Measurements from ENCODE around the gene ZDHHC7. TPM values are rescaled to one million over a fixed set of nuclear protein-coding genes. Genes with fewer than 3 reads are reported as not detected.
A peak's percentile ranks its signal among the peaks of the same experiment; 100 is the strongest.

Gene ZDHHC7
- total RNA-seq, 1 experiment from 2014 or later: 39.1 TPM

DNA sequence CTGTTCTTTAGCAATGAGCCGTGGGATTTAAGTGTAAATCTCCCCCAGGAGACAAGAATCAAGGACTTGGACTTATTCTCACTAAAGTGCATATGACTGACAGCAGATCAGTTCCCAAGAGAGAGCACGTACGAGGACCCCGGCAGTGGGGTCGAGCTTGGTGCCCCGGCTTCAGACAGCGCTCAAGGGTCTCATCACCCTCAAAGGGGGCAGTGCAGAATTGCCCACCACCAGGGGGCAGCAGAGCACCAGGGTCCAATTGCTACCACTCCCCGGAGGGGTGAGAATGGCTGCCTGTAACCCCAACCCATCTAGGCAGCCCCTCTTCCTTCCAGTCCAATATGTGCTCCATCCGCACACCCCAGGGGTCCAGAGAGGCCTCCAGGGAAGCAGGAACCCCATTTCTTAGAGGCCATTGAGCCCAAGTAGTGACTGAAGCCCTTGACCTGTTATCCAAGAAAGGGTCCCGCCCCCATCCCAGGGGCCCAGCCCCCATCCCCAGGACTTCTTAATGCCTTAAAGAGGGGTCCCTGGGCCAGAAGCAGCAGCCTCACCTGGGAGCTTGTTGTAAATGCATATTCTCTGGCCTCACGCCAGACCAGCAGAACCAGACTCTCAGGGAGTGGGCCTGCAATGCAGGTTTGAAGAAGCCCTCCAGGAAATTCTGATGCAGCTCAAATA lies 86.1 kb downstream of the ZDHHC7 start:
- Histone ChIP-seq H3K9ac (ENCODE audit: extremely low read depth, insufficient read length, low read length) (no peak overlapping the region), H2AFZ (ENCODE audit: low read length) (no peak overlapping the region), H4K91ac (ENCODE audit: insufficient read length, low read depth, low read length) (no peak overlapping the region), H2BK15ac (ENCODE audit: low read depth, low read length) (no peak overlapping the region), H3K79me2 (ENCODE audit: insufficient read depth, low read length) (no peaks in the 10 kb centered on the region), H3K4me1 (ENCODE audit: insufficient read depth, low read length) (no peaks in the 10 kb centered on the region; the same call in 1 of the 2 replicates), H3K27me3 (ENCODE audit: insufficient read depth, low read length) (no peaks in the 10 kb centered on the region), H3K4me2 (ENCODE audit: insufficient read depth, insufficient read length, low read length) (no peak overlapping the region), H2BK20ac (ENCODE audit: low read depth, low read length, poor library complexity, severe bottlenecking) (no peak overlapping the region), H3K9me3 (ENCODE audit: control insufficient read depth, low read depth, low read length) (no peaks in the 10 kb centered on the region), H3K23me2 (ENCODE audit: insufficient read length, low read depth, low read length, poor library complexity, severe bottlenecking) (no peaks in the 10 kb centered on the region), H2BK5ac (ENCODE audit: insufficient read length, low read length) (no peak overlapping the region), H4K20me1 (ENCODE audit: control insufficient read depth, insufficient read depth, insufficient read length) (no peaks in the 10 kb centered on the region), H3T11ph (ENCODE audit: low read length) (no peak overlapping the region), H4K5ac (ENCODE audit: insufficient read length, low read depth, low read length) (no peak overlapping the region), H2BK12ac (ENCODE audit: insufficient read length, low read depth, low read length) (no peak overlapping the region), H4K8ac (replicated peaks; ENCODE audit: insufficient read length, low read depth, low read length) (no peak overlapping the region), H3K4ac (ENCODE audit: low read depth, low read length) (no peak overlapping the region), H3K56ac (ENCODE audit: insufficient read length, low read depth, low read length) (no peak overlapping the region), H2BK120ac (ENCODE audit: low read depth, low read length, poor library complexity, severe bottlenecking) (no peak overlapping the region), H3K14ac (ENCODE audit: insufficient read depth, low read length) (no peak overlapping the region), H3K27ac (ENCODE audit: insufficient read length, low read depth, low read length) (no peak overlapping the region), H3K79me1 (ENCODE audit: insufficient read depth, low read depth, low read length, poor library complexity, severe bottlenecking) (no peaks in the 10 kb centered on the region), H2AK5ac (ENCODE audit: insufficient read length, low read length) (no peak overlapping the region), H3K18ac (ENCODE audit: insufficient read length, low read depth, low read length) (no peak overlapping the region), H3K23ac (ENCODE audit: insufficient read length, low read depth, low read length) (no peak overlapping the region)
- H3K27me3 Mint-ChIP-seq (ENCODE audit: low read depth): peaks cover 2% of the 10 kb centered on the region; the same call in 1 of the 2 replicates
- no CpG with 5 or more reads among the region's 11 CpGs for WGBS (ENCODE audit: extremely low coverage, insufficient read length, low lambda C conversion rate)
- peak; percentile 69 for DNase-seq
- H3K27ac Mint-ChIP-seq: no peak overlapping the region
- no peaks in the 10 kb centered on the region for H3K9me3 Mint-ChIP-seq
- H3K4me3 Mint-ChIP-seq: no peak overlapping the region; a peak in 1 of 5 replicates
- H3K36me3 Mint-ChIP-seq (ENCODE audit: insufficient read depth in 1 of 3, low read depth in 3 of 3): no peaks in the 10 kb centered on the region
- peaks cover 5 to 19% of the 10 kb centered on the region in 2 experiments; a peak in 2 of 4 replicates for H3K4me1 Mint-ChIP-seq
- TF ChIP-seq, protein P1, sequence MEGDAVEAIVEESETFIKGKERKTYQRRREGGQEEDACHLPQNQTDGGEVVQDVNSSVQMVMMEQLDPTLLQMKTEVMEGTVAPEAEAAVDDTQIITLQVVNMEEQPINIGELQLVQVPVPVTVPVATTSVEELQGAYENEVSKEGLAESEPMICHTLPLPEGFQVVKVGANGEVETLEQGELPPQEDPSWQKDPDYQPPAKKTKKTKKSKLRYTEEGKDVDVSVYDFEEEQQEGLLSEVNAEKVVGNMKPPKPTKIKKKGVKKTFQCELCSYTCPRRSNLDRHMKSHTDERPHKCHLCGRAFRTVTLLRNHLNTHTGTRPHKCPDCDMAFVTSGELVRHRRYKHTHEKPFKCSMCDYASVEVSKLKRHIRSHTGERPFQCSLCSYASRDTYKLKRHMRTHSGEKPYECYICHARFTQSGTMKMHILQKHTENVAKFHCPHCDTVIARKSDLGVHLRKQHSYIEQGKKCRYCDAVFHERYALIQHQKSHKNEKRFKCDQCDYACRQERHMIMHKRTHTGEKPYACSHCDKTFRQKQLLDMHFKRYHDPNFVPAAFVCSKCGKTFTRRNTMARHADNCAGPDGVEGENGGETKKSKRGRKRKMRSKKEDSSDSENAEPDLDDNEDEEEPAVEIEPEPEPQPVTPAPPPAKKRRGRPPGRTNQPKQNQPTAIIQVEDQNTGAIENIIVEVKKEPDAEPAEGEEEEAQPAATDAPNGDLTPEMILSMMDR (conservative IDR thresholded peaks at IDR 0.05): peak; percentile 92

Measured in H9 (cell line).